PC-9 (cell line): ENCODE data around the gene ENTREP3. TPM values are rescaled to one million over a fixed set of nuclear protein-coding genes. Genes with fewer than 3 reads are reported as not detected.

ENCODE experiments used
- BruUV-seq: library from RNA; stranded (reverse); fragments of 400-500 nt; replicated peaks from 2 replicates; lab custom pipeline; 2021; lab: Mats Ljungman, UMichigan
- CTCF ChIA-PET: fragments of 300-600 bp; sonication (Branson Sonifier 250); formaldehyde crosslinking; loops from one replicate; lab custom pipeline; 2022; ENCODE audit warnings: antibody characterized with exemption; lab: Charles Lee
- POLR2A ChIA-PET: fragments of 300-600 bp; sonication (Branson Sonifier 250); formaldehyde crosslinking; loops from one replicate; lab custom pipeline; 2022; ENCODE audit warnings: antibody characterized with exemption; ENCODE audit not compliant: unreplicated experiment; lab: Charles Lee
- DNase-seq, 2 experiments: peaks; one replicate each; pipeline versions ENCODE4 v3.0.0 to v3.0.0-alpha.2; 2015 to 2022; ENCODE audit warnings: mixed read lengths in 1 of 2
- H2AFZ ChIP-seq: fragments of 200-600 bp; sonication (generic); 2 replicates; pipeline ENCODE4 v1.8.1; 2017; ENCODE audit warnings: antibody characterized with exemption
- H3F3A ChIP-seq: fragments of 200-600 bp; sonication (generic); 2 replicates; pipeline ENCODE4 v1.8.1; 2017; ENCODE audit warnings: antibody characterized with exemption, mild to moderate bottlenecking, low read depth; ENCODE audit not compliant: insufficient read depth
- H3K27ac ChIP-seq: fragments of 200-600 bp; sonication (generic); 2 replicates; pipeline ENCODE4 v1.6.1; 2016; ENCODE audit warnings: mixed run types
- H3K27me3 ChIP-seq: fragments of 200-600 bp; sonication (generic); 2 replicates; pipeline ENCODE4 v1.6.1; 2016; ENCODE audit warnings: low read depth, mixed run types; ENCODE audit not compliant: insufficient read depth
- H3K36me3 ChIP-seq: fragments of 200-600 bp; sonication (generic); 2 replicates; pipeline ENCODE4 v1.6.1; 2016; ENCODE audit warnings: low read depth, mixed run types
- H3K4me1 ChIP-seq: fragments of 200-600 bp; sonication (generic); replicated peaks from 2 replicates; pipeline ENCODE4 v1.6.1; 2016; ENCODE audit warnings: mixed run types; ENCODE audit not compliant: insufficient read depth
- H3K4me2 ChIP-seq: fragments of 200-600 bp; sonication (generic); 2 replicates; pipeline ENCODE4 v1.6.1; 2017; ENCODE audit warnings: mixed run types
- H3K4me3 ChIP-seq: fragments of 200-600 bp; sonication (generic); 2 replicates; pipeline ENCODE4 v1.6.1; 2016; ENCODE audit warnings: mixed run types
- H3K79me2 ChIP-seq: fragments of 200-600 bp; sonication (generic); 2 replicates; pipeline ENCODE4 v1.6.1; 2017; ENCODE audit warnings: low read depth, mixed run types
- H3K9me2 ChIP-seq: fragments of 200-600 bp; sonication (generic); 2 replicates; pipeline ENCODE4 v1.8.1; 2017; ENCODE audit warnings: mild to moderate bottlenecking; ENCODE audit not compliant: insufficient read depth
- H3K9me3 ChIP-seq: fragments of 200-600 bp; sonication (generic); 2 replicates; pipeline ENCODE4 v1.8.1; 2016; ENCODE audit warnings: low read depth; ENCODE audit not compliant: insufficient read depth
- H4K20me1 ChIP-seq: fragments of 200-600 bp; sonication (generic); 2 replicates; pipeline ENCODE4 v1.8.1; 2017; ENCODE audit not compliant: insufficient read depth
- EZH2 ChIP-seq: fragments of 200-600 bp; sonication (generic); IDR thresholded peaks from 2 replicates; pipeline ENCODE4 v1.8.0; 2017; ENCODE audit warnings: antibody characterized with exemption, low read depth
- intact Hi-C: fragments of 100-400 bp; cut with micrococcal nuclease; formaldehyde crosslinking; loops from one replicate; pipeline ENCODE4 v1.10.0; 2022; ENCODE audit not compliant: unreplicated experiment
- total RNA-seq: library from RNA; stranded (reverse); gene quantifications from 2 replicates; pipeline ENCODE4 v1.2.3, GENCODE V29; 2021
- TF ChIP-seq, protein P1 (sequence below): fragments of 200-600 bp; sonication (generic); conservative IDR thresholded peaks from 2 replicates; pipeline ENCODE4 v1.6.1; 2017; ENCODE audit warnings: mixed run types, antibody characterized with exemption, mild to moderate bottlenecking, moderate library complexity

Gene ENTREP3
- total RNA-seq, 1 experiment from 2014 or later: 56.9 TPM

GRCh38 chr1:155300553-155301329, 45.5 kb upstream of the ENTREP3 start:
- Histone ChIP-seq H3K4me3 (no peak overlapping the region), H3K79me2 (no peaks in the 10 kb centered on the region), H4K20me1 (no peaks in the 10 kb centered on the region), H3K36me3 (no peaks in the 10 kb centered on the region), H3K4me2 (no peak overlapping the region), H3F3A (no peaks in the 10 kb centered on the region), H3K27me3 (no peaks in the 10 kb centered on the region), H3K4me1 (no peaks in the 10 kb centered on the region), H2AFZ (no peak overlapping the region), H3K9me2 (no peaks in the 10 kb centered on the region), H3K9me3 (no peaks in the 10 kb centered on the region), H3K27ac (no peak overlapping the region)
- BruUV-seq: no TSS peak
- TF ChIP-seq, protein P1, sequence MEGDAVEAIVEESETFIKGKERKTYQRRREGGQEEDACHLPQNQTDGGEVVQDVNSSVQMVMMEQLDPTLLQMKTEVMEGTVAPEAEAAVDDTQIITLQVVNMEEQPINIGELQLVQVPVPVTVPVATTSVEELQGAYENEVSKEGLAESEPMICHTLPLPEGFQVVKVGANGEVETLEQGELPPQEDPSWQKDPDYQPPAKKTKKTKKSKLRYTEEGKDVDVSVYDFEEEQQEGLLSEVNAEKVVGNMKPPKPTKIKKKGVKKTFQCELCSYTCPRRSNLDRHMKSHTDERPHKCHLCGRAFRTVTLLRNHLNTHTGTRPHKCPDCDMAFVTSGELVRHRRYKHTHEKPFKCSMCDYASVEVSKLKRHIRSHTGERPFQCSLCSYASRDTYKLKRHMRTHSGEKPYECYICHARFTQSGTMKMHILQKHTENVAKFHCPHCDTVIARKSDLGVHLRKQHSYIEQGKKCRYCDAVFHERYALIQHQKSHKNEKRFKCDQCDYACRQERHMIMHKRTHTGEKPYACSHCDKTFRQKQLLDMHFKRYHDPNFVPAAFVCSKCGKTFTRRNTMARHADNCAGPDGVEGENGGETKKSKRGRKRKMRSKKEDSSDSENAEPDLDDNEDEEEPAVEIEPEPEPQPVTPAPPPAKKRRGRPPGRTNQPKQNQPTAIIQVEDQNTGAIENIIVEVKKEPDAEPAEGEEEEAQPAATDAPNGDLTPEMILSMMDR: no peak
- TF ChIP-seq EZH2: no peak
- ChIA-PET POLR2A (no interaction called here), CTCF (no interaction called here)
- no peak for DNase-seq
- intact Hi-C loops: no loop called here

GRCh38 chr1:155300024-155300423, 44.7 kb upstream of the ENTREP3 start:
- Histone ChIP-seq H3K4me2 (no peak overlapping the region), H3K9me3 (no peaks in the 10 kb centered on the region), H3K9me2 (no peaks in the 10 kb centered on the region), H3K36me3 (no peaks in the 10 kb centered on the region), H3K4me1 (no peaks in the 10 kb centered on the region), H3K27me3 (no peaks in the 10 kb centered on the region), H4K20me1 (no peaks in the 10 kb centered on the region), H3K27ac (no peak overlapping the region), H3K4me3 (no peak overlapping the region), H3F3A (no peaks in the 10 kb centered on the region), H3K79me2 (no peaks in the 10 kb centered on the region), H2AFZ (no peak overlapping the region)
- intact Hi-C loops: no loop called here
- TF ChIP-seq, protein P1: no peak
- no peak for TF ChIP-seq EZH2
- BruUV-seq: no TSS peak
- CTCF ChIA-PET: no interaction called here
- no peak for DNase-seq
- POLR2A ChIA-PET: no interaction called here

GRCh38 chr1:155297384-155297783, 42.1 kb upstream of the ENTREP3 start:
- BruUV-seq: no TSS peak
- Histone ChIP-seq H3F3A (no peaks in the 10 kb centered on the region), H3K27ac (no peak overlapping the region), H4K20me1 (no peaks in the 10 kb centered on the region), H3K4me3 (no peak overlapping the region), H2AFZ (no peak overlapping the region), H3K4me1 (no peaks in the 10 kb centered on the region), H3K4me2 (no peak overlapping the region), H3K27me3 (no peaks in the 10 kb centered on the region), H3K79me2 (no peaks in the 10 kb centered on the region), H3K9me3 (no peaks in the 10 kb centered on the region), H3K36me3 (no peaks in the 10 kb centered on the region), H3K9me2 (no peaks in the 10 kb centered on the region)
- CTCF ChIA-PET: no interaction called here
- intact Hi-C loops: no loop called here
- TF ChIP-seq EZH2: no peak
- TF ChIP-seq, protein P1: no peak
- POLR2A ChIA-PET: interaction anchor here (0.5 kb wide), 1 partner anchor 559 kb away, joined by 10 read pairs; no protein-coding TSS in a partner anchor
- DNase-seq: no peak
